Skin of body (tissue), 2 donors: ENCODE results near the gene PELI1. TPM values are rescaled to one million over a fixed set of nuclear protein-coding genes. Genes with fewer than 3 reads are reported as not detected.

Experiments
- DNase-seq: peaks from one replicate; lab custom pipeline; 2025; lab: John Stamatoyannopoulos, UW
- total RNA-seq: library from RNA; depleted of rRNA; stranded (reverse); fragments of >200 nt; gene quantifications from one replicate; pipeline ENCODE4 v1.2.3, GENCODE V29; 2014

Gene PELI1
- 53.9 TPM for total RNA-seq

GRCh38 chr2:64144057-64145013 is at the start of gene PELI1:
TSS of gene PELI1 (minus strand) at chr2:64144420. CDS start at chr2:64108310, 36,110 bp downstream.
- DNase-seq, result peak; percentile 97

- DNase-seq, result no peak
These were observed 49.3 kb upstream of the PELI1 start for GRCh38 chr2:64193491-64193890.

- no peak for DNase-seq
These were observed 48.5 kb upstream of the PELI1 start for GRCh38 chr2:64192664-64193105.

- DNase-seq, result no peak
These were observed 47.9 kb upstream of the PELI1 start for GRCh38 chr2:64192125-64192479.

GRCh38 chr2:64189586-64189985 is 45.4 kb upstream of the PELI1 start:
- no peak for DNase-seq

GRCh38 chr2:64189167-64189566 is 44.9 kb upstream of the PELI1 start:
- DNase-seq, result no peak

- DNase-seq, result peak; percentile 57
These were observed 42.7 kb upstream of the PELI1 start for GRCh38 chr2:64186699-64187605.

GRCh38 chr2:64179582-64180321 is 35.5 kb upstream of the PELI1 start:
- DNase-seq, result peak; percentile 49

GRCh38 chr2:64177315-64177714 is 33.1 kb upstream of the PELI1 start:
- peak; percentile 73 for DNase-seq

- no peak for DNase-seq
These were observed 31.4 kb upstream of the PELI1 start for GRCh38 chr2:64175419-64176197.

- no peak for DNase-seq
These were observed 29.2 kb upstream of the PELI1 start for GRCh38 chr2:64173156-64174135.

- no peak for DNase-seq
These were observed 24.5 kb upstream of the PELI1 start for GRCh38 chr2:64168756-64169155.

GRCh38 chr2:64168201-64168600 is 24.0 kb upstream of the PELI1 start:
- no peak for DNase-seq

GRCh38 chr2:64166637-64167420 is 22.6 kb upstream of the PELI1 start:
- DNase-seq, result no peak

GRCh38 chr2:64166212-64166611 is 22.0 kb upstream of the PELI1 start:
- DNase-seq, result no peak

GRCh38 chr2:64165706-64166105 is 21.5 kb upstream of the PELI1 start:
- DNase-seq, result no peak

- DNase-seq, result no peak
These were observed 20.4 kb upstream of the PELI1 start for GRCh38 chr2:64164629-64165028.

- no peak for DNase-seq
These were observed 18.3 kb upstream of the PELI1 start for GRCh38 chr2:64162516-64162915.

GRCh38 chr2:64157792-64158191 is 13.6 kb upstream of the PELI1 start:
- DNase-seq, result no peak
